ENCODE measurements around the gene SST.
"Not testable (repeated sequence)": the region's sequence is repeated elsewhere in the genome, so short reads cannot be mapped to it uniquely, and the experiment has no call there.

SST gene

DNA sequence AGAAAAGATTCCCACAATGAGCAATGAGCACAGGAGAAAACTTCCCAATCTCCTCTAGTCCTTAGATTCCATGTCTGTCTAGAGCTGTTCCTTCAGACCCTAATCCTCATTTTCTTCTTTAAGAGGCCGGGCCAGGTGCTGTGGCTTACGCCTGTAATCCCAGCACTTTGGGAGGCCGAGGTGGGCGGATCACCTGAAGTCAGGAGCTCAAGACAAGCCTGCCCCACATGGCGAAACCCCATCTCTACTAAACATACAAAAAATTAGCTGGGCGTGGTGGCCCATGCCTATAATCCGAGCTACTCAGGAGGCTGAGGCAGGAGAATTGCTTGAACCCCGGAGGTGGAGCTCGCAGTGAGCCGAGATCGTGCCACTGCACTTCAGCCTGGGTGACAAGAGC lies 11.6 kb upstream of the SST start:
- DNase-seq: not testable (repeated sequence)

DNA sequence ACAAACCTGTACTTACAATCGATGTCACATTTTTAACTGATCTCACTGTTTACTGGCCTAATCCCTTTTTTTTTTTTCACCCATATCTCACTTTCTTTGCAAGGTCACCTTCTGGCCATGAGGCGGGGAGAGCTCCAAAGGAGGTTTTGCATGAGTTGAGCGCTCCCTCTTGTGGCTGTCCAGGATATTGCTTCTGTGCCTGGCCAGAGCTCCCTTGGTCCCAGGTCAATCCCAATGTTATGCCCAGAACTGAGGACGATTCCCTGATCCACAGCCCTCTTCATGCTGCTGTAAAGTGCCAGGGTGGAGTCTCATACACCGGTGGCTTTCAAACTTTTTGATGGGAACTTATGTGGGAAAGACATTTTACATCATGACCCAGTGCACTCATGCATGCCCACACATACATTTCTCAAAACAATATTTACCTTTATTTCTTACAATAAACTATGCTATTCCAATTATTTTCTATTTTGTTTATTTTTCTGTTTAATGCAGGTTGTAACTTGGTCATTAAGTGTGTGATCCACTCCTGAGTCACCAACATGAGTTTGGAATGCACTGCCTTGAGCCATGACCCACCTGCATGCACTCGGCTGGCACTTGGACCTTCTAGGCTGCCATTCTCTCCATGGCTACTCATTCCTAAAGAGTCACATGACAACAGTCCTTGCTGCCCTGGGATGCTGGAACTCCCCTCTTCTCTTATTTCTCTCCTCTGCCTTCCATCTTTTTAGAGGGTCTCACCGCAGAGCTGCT lies 9.6 kb upstream of the SST start:
- DNase-seq: peak; percentile 91

DNA sequence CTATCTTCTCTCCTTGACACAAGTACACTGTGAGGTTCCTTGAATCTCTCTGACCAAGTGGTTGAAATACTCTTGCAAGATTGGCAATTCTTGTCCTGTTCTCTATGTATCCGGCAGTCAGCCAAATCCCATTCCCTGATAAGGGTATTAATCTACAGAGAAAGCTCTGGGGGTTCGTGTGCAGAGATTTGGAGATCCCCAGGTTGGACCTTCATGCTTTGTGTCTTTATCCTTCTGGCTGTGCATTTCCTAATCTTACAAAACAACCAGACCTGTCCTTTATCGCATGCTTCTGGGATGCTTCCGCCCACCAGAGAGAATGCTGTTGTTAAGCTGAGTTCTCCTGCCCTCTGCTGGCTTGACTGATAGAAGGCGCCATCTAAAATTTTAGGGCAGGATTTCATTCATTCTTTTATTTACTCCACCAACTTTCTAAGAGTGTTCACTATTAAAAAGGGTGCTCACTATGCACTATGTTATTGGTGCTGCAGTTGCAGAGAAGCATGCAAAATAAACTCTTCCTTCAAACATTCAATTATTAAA lies 8.6 kb upstream of the SST start:
- DNase-seq: peak; percentile 86

DNA sequence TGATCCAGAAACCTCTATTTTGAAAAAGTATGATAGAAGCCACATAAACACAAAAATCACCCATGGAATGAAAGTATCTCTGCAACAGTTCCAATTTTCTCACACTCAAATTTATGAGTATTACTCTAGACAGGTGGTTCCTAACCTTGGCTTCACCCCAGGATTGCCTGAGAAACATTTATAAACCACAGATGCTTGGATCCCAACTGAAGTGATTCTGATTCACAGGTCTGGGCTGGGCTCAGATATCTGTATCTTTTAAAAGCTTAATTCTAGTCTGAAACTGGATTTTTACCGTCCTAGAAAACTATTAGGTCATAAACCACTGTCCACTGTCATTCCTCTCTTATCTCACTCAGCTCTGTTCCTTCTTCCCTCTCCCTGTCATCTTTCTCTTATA lies 7.4 kb upstream of the SST start:
- no peak for DNase-seq

DNA sequence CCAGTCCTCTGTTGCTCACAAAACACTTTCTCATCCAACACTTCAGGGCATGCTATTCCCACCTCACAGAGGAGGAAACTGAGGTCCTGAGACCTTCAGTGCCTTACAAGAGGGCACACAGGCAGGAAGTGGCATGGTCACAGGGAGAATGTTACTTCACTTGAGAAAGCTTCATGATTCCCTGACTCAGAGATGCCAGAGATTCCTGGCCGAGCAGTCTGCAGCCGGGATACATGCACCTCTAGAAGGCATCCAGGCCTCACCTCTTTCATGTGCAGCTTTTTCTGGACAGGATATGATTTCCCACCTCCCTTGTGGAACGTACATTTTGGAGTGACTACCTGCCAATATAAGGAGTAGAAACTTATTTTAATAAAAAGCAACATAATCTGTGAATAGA lies 2.8 kb upstream of the SST start:
- DNase-seq: no peak

DNA sequence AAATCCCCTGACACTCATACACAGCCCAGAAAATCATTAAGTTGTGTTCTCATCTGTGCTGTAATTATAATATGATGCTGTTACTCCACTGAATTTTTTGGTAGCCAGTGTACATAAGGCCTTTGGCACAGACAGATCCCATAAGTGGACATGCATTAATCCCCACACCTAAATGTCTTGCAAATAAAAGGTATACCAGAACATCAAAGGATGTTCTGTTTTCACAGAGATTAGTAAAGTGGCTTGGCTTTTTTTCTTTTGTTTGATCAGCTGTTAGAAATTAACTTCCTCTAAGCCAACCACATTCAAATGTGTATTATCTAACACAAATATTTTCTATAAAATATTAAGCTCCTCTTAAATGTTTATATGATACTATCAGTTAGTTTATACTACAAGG lies 2.7 kb downstream of the SST start:
- no peak for DNase-seq

DNA sequence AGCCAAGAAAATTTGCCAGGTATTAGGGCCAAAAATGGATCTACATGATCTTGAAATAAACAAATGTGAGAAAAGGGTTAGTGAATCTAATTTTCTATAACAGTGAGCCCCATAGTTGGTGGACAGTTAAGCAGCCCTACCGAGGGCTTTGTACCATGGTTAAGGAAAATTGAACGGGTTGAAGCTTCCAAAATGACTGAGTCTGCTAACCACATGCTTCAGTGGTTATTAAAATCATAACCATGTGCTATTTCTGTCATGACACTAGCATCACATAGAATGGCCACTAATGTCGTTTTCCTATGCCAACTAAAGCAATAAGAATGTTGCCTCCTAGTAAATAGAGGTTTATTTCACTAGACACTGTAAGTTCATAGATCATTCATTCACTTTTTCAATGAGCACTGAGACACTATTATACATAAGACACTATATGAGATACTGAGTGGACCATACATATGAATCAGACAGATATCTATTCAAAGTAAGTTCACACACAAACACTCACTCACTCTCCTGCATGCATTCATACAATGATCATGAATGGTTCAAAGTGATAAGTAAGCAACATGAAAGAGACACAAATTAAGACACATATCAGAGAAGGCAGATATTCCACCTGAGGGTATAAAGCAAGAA lies 4.3 kb downstream of the SST start:
- DNase-seq: no peak

DNA sequence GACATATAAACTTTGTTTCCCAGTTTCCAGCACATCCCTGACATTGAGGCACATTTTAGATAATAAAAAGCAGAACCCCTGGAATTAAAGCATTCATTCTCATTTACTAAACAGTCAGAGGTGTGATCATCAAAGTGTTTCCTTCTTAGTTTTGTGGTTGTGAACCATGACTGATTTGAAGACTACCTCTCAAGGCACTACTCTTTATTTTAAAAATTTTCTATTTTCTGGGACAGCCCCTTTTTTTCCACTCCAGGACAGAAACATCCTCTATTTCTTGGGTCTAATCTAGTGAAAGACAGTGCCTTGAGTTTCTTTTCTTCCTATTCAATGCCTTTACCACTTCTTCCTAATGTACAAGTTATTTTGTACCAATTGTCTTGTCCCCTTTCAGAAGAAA lies 5.2 kb downstream of the SST start:
- DNase-seq: no peak

DNA sequence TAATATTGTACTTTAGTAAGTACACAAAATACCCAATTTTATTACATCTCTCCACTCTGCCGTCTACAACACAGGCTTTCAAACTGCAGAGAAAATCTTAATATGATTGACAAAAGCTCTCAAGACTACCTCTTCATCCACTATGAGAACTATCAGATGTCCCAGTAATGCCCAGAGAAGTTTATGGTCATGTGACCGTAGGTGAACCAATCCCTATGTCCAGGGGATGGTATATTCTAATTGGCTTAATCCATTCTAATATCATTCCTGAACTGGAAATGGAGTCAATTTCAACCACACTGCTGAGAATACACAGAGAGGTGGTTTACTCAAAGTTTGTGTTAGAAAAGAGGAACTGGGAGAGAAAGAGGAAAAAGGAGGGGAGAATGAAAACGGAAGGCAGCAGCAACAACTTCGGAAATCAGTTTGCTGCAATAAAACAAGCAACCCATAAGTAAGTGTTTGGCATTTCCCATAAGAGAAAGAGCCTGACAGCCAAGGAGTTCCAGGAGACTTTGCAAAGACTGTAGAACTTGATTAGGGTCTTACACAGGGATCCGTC lies 7.3 kb downstream of the SST start:
- no peak for DNase-seq

DNA sequence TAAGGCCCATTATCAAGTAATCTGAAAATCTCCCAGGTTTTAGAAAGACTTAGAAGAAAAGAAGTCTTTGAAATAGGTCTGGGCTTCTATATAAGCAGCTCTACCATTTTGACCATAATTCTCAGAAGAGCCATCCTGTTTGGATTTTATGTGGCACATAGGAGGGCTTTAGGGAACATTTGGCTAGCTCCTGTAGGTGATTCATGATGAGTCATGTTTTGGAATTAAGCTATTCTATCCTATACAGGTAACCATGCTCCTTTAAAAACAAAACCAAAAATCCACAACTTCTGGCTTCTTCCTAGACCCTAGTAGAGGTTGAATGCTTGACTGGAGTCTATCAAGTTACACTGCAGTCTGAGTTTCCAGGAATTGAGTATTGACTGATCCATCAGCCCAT lies 8.9 kb downstream of the SST start:
- DNase-seq: no peak

DNA sequence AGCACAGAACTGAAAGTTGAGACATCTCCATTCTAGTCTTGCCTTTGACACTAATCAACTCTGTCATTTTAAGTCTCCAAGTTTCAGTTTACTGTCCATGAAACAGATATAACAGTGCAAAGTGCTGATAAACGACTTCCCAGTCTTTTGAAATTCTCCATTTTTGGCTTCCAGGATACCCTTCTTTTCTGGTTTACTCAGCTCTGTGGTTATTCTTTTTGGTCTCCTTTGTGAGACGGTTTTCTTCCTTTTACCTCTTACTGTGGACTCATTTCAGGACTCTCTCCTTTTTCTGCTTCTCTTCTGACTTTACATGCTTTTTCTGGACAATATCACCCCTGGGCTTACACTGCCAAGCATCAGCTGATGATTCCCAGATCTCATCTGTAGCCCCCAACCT lies 18.9 kb downstream of the SST start:
- DNase-seq: no peak

DNA sequence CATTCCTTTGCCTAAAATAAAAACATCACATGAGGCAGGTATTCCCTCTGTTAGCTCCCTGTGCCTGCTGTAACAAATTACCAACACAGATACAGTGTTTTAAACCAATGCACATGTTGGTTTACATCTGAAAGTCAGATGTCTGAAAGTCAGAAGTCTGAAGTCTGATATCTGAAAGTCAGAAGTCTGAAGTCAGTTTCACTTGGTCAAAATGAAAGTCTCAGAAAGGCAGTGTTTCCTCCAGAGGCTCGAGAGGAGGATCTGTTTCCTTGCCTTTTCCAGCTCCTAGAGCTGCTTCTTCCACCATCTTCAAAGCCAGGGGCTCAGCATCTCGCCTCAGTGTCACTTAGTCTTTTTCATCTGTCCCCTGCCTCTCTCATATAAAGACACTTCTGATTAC lies 22.0 kb downstream of the SST start:
- DNase-seq: no peak

DNA sequence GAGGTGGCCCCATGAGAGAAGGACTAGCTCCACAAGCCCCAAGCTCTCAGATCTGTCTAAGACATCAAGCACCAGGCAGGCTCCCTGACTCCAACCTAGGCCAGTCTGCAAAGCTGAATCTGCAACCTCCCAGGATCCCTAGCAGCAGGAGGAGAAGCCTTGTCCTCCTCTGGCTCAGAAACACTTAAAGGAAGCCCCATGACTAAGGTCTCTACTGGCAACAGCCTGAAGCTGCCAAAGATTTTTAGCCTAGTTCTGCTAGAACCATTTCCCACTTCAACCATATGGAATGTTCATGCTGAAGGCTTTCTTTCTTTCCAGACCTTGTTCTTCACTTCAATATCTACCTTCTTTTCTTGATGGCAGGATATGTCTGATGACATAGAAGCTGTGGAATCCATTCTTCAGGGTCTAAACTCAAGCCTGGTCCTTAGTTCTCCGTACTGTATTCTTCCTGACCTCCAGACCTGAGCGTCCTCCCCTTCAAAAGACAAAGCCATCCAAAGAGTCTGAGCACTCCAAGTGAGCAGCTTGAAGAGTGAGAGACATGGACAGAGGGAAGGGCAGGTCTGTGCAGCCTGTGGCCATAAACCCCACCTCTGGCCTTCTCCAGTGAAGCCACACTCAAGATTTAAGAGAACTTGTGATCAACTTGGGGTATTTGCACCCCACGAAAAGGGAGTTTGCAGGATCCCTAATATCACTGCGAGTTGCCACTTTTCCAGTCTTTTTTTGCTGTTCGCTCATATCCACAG lies 23.1 kb downstream of the SST start:
- no peak for DNase-seq

DNA sequence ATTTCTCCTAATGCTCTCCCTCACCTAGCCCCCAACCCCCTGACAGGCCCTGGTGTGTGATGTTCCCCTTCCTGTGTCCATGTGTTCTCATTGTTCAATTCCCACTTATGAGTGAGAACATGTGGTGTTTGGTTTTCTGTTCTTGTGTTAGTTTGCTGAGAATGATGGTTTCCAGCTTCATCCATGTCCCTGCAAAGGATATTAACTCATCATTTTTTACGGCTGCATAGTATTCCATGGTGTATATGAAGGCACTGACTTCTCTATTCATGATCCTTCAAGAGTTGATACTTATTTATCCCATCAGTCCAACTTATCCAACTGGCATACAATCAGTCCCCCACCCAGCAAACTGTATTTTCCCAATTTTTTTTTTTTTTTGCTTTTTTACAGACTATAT lies 24.8 kb downstream of the SST start:
- not testable (repeated sequence) for DNase-seq

DNA sequence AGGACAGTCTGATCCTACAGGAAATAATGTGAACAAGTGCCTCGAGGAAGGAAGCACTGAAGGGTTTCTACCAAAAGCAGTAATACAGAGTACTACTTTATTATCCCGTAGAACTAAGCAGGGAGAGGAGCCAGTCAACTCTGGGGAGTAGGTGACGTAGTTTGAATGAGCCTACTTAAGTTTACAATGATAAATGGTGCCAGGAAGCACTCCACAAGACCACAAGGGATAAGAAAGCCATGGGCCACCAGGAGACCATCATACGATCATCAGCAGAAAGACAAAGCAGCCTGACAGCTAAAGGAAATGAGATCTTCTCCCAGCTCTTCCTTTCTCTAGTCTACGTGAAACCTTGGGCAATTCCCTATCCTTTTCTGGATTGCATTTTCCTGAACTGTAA lies 27.3 kb downstream of the SST start:
- DNase-seq: no peak

DNA sequence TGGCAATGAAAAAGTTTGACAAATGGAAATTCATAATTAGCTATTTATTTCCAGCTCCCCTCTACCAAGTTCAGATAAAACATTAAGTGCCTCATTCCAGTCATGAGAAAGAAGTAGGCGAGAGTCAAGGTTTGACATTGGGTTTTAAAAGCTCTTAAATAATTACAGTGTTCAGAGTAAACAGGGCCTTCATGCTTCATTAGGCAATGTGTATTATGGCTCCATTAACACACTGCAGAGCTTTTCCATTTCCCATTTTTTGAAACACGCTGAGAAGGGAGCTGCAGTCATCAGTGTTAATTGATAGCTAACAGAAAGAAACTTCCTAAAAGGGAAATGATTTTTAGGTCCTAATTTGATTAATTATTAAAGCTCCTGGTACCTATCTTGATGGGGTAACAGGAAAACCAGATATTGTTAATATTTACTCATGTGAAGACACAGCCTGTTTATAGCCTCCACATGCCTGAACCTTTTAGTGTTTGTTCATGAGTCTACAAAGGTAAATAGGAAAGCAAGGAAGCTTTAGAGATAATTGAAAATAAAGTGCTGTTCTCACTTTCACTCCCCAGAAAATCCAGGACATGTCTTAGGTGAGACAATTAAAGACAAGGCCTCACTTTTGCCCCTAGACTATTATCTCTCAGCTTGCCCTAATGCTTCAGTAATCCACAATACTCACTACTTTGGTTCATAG lies 28.7 kb downstream of the SST start:
- DNase-seq: peak; percentile 37

DNA sequence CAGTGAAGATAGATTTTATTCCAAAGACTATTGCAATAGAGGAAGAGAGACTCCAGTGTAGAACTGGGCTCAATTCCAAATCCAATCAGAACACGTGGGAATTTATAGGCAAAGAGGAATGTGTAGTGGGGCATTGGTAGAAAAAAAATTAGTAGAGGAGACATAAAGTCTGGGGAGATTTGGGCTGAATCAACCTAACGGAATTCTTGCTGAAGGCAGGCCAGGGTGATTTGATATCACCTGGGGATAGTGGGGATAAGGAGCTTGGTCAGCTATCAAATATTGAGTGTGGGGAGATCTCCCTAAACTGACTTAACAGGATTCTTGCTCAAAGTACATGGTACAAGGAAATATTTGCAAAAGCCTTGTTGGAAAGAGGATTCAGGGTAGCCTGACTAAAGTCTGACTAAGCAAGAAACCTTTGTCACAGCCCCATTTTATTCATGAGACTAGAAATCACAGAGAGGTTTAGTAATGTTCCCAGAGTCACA lies 29.6 kb downstream of the SST start:
- no peak for DNase-seq

DNA sequence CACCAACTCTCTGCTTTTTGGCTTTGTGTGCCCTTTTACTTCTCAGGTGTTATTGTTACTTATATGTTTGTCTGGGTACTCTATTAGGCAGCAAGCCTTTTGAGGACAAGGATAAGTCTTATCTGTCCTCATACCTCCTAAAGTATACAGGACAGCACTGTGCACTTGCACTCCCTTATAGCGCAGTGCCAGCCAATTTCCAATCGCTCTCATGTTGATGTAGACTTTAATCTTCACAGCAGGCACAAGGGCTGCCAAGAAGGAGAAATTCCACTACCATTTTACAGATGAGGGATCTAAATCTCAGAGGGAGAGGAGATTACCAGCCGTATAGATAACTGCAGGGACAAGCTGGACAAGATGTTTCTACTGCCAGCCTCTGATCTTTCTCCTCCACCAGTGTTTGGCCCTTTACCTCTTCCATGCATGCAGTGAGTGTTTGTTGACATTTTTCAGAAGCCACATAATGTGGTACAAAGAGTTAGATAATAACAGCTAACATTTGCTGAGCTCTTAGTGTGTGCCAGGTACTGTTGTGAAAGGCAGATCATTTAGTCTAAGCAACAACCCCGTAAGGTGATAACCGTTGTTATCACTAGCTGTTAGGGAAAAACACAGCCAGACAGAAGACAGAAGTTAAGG lies 30.1 kb downstream of the SST start:
- no peak for DNase-seq

DNA sequence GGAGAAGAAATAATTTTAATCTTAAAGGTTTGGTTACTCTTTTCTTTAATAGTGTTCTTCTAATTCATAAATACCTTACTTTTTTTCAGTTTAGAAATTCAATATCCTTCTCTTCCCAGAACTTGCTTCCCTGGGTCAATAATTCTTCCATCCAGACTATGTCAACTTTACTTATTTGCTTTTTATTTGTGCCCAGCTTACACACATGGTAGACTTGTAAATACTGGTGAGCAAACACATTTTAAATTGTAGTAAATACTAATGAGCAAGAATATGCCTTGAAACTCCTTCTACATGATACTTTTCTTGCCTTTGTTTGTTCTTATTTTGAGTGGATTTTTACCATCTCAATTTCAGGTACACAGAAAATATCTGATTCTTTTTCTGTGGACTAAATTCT lies 33.7 kb downstream of the SST start:
- DNase-seq: no peak

DNA sequence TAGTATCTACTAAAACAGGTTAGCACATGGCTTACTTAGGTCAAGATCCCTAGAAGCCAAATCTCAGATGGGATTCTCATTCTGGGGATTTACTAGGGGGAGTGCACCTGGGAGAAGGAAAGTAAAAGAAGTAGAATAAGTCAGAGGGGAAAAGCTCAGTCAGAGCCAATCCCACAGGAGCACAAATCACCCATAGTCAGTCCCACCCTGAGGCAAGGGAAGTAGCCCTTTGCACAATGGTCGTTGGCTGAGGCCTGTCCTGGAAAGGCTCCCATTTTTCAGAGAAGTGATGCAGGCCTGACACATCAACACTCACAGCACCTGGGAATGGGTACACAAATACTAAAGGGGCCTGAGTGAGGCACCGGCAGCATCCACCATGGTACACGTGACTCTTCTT lies 39.8 kb downstream of the SST start:
- DNase-seq: no peak

DNA sequence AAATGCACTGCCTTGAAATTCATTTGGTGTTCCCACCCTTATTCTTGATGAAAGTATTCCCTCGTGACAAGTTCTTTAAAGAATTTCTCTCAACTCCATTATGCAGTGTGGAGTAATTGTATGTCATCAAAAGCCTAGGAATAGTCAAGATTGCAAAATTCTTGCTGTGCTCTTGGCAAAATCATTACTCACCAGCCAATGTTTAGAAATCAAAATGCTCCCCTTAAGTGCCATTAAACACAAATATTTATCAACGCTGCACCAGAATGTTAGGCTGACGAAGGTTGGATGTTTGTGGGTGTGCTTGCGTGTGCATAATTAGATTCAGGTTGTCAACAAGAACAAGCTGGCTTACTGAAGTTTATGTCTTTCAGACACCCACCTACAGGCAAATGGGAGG lies 40.5 kb downstream of the SST start:
- DNase-seq: no peak

DNA sequence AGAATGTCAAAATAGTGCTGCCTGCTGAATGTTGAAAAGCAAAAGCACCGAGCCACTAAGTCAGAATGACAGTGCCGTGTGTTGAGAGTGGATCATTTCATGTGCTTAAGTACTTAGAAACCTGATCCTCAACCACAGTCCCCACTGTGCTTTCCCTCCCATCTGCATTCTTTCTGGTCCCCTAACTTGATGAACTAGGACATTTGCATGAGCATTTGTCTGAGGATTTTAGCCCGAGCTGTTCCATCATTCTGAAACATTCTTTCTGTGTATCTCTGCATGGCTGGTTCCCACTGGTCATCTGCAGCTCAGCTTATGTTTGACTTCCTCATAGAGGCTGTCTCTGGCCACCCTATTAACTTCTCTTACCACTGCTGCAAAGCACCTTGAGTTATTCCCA lies 42.0 kb downstream of the SST start:
- DNase-seq: peak; percentile 26
